GM23338 (cell line): ENCODE data around the gene ABCA4. TPM values are rescaled to one million over a fixed set of nuclear protein-coding genes. Genes with fewer than 3 reads are reported as not detected.
A peak's percentile ranks its signal among the peaks of the same experiment; 100 is the strongest.

ENCODE experiments used
- ATAC-seq: fragments of 200-7000 bp; cut with Tn5 transposase; 3 replicates; pipeline ENCODE4 v1.9.1; 2020
- DNase-seq: peaks from one replicate; pipeline ENCODE4 v3.0.0-alpha.2; 2015; ENCODE audit warnings: low spot score
- H2AFZ ChIP-seq: fragments of 200-600 bp; sonication (generic); 2 replicates; pipeline ENCODE4 v1.8.0; 2016; ENCODE audit warnings: antibody characterized with exemption, mild to moderate bottlenecking, moderate library complexity
- H3F3A ChIP-seq: fragments of 200-600 bp; sonication (generic); replicated peaks from 2 replicates; pipeline ENCODE4 v1.8.0; 2017; ENCODE audit warnings: antibody characterized with exemption, mixed run types, low read depth
- H3K27ac ChIP-seq: fragments of 200-600 bp; sonication (generic); 2 replicates; pipeline ENCODE4 v1.6.1; 2016; ENCODE audit warnings: low read depth
- H3K27me3 ChIP-seq: fragments of 200-600 bp; sonication (generic); 2 replicates; pipeline ENCODE4 v1.8.0; 2016; ENCODE audit warnings: mild to moderate bottlenecking, mixed run types, moderate library complexity; ENCODE audit not compliant: insufficient read depth
- H3K36me3 ChIP-seq: fragments of 200-600 bp; sonication (generic); 2 replicates; pipeline ENCODE4 v1.8.0; 2016; ENCODE audit warnings: mild to moderate bottlenecking; ENCODE audit not compliant: insufficient read depth
- H3K4me1 ChIP-seq: fragments of 200-600 bp; sonication (generic); 2 replicates; pipeline ENCODE4 v1.8.0; 2016; ENCODE audit warnings: mild to moderate bottlenecking, moderate library complexity; ENCODE audit not compliant: insufficient read depth
- H3K4me2 ChIP-seq: fragments of 200-600 bp; sonication (generic); 2 replicates; pipeline ENCODE4 v1.7.1; 2017; ENCODE audit warnings: mixed run types
- H3K4me3 ChIP-seq: fragments of 200-600 bp; sonication (generic); 2 replicates; pipeline ENCODE4 v1.6.1; 2016; ENCODE audit warnings: mixed run types
- H3K79me2 ChIP-seq: fragments of 200-600 bp; sonication (generic); replicated peaks from 2 replicates; pipeline ENCODE4 v1.8.0; 2017; ENCODE audit warnings: mild to moderate bottlenecking; ENCODE audit not compliant: insufficient read depth
- H3K9me2 ChIP-seq: fragments of 200-600 bp; sonication (generic); 2 replicates; pipeline ENCODE4 v1.8.0; 2017; ENCODE audit not compliant: insufficient read depth
- H4K20me1 ChIP-seq: fragments of 200-600 bp; sonication (generic); replicated peaks from 2 replicates; pipeline ENCODE4 v1.8.0; 2017; ENCODE audit warnings: mild to moderate bottlenecking; ENCODE audit not compliant: insufficient read depth
- H3K27ac Mint-ChIP-seq: 2 replicates; pipeline ENCODE4 v1.8.0; 2020; ENCODE audit warnings: inconsistent platforms, mild to moderate bottlenecking, moderate library complexity, mixed read lengths
- H3K27me3 Mint-ChIP-seq: 3 replicates; pipeline ENCODE4 v1.8.0; 2022; ENCODE audit warnings: low read depth, mild to moderate bottlenecking, moderate library complexity, mixed read lengths, inconsistent platforms; ENCODE audit not compliant: insufficient read depth, poor library complexity
- H3K36me3 Mint-ChIP-seq: 3 replicates; pipeline ENCODE4 v1.8.0; 2021; ENCODE audit warnings: low read depth, mild to moderate bottlenecking, inconsistent platforms, moderate library complexity, mixed read lengths
- H3K4me1 Mint-ChIP-seq: 3 replicates; pipeline ENCODE4 v1.8.0; 2020; ENCODE audit warnings: mild to moderate bottlenecking, inconsistent platforms, mixed read lengths
- H3K4me3 Mint-ChIP-seq: 3 replicates; pipeline ENCODE4 v1.8.0; 2021; ENCODE audit warnings: moderate library complexity, mild to moderate bottlenecking, inconsistent platforms, mixed read lengths
- H3K9me3 Mint-ChIP-seq: 3 replicates; pipeline ENCODE4 v1.8.0; 2020; ENCODE audit warnings: moderate library complexity, mild to moderate bottlenecking, inconsistent platforms, mixed read lengths
- EZH2phosphoT487 ChIP-seq: fragments of 200-600 bp; sonication (generic); IDR thresholded peaks from one replicate; pipeline ENCODE4 v1.8.1; 2018; ENCODE audit warnings: antibody characterized with exemption; ENCODE audit not compliant: unreplicated experiment
- JUNB ChIP-seq: IDR thresholded peaks from one replicate; pipeline ENCODE4 v1.6.1; 2016; ENCODE audit warnings: antibody characterized with exemption; ENCODE audit not compliant: unreplicated experiment
- POLR2AphosphoS5 ChIP-seq: IDR thresholded peaks from 2 replicates; pipeline ENCODE4 v1.6.1; 2016; ENCODE audit warnings: antibody characterized with exemption, low read depth
- STAT1 ChIP-seq: IDR thresholded peaks from one replicate; pipeline ENCODE4 v1.6.1; 2016; ENCODE audit warnings: antibody characterized with exemption; ENCODE audit not compliant: unreplicated experiment
- ZNF114 ChIP-seq: fragments of 250-450 bp; sonication (Bioruptor Pico); IDR thresholded peaks from 2 replicates; pipeline ENCODE4 v1.5.0; 2020; ENCODE audit warnings: mild to moderate bottlenecking, moderate library complexity
- ZNF331 ChIP-seq: fragments of 250-450 bp; sonication (Bioruptor Pico); IDR thresholded peaks from 2 replicates; pipeline ENCODE4 v1.5.0; 2020; ENCODE audit warnings: low read depth, mild to moderate bottlenecking, moderate library complexity
- polyA plus RNA-seq: library from polyadenylated mRNA; unstranded; fragments of >200 nt; fragmentation: Nextera tagmentation; extraction: Ambion mirVana; gene quantifications from 2 replicates; pipeline ENCODE4 v1.2.1, GENCODE V29; 2016
- total RNA-seq: library from RNA; depleted of rRNA; stranded (reverse); fragments of >200 nt; shearing (Covaris generic); gene quantifications from 2 replicates; pipeline ENCODE4 v1.2.3, GENCODE V29; 2014
- TF ChIP-seq, protein P1 (sequence below): IDR thresholded peaks from one replicate; pipeline ENCODE4 v1.6.1; 2018; ENCODE audit warnings: antibody characterized with exemption; ENCODE audit not compliant: unreplicated experiment
- TF ChIP-seq, protein P2 (sequence below), 2 experiments: fragments of 200-600 bp in 1 of 2; sonication (generic) in 1 of 2; conservative IDR thresholded peaks; 2 replicates each; pipeline versions ENCODE4 v1.5.1 to v1.6.1; 2016 to 2017; ENCODE audit warnings: antibody characterized with exemption in 2 of 2, low read depth in 2 of 2, mild to moderate bottlenecking in 2 of 2, moderate library complexity in 1 of 2
- TF ChIP-seq, protein P3 (sequence below): fragments of 250-450 bp; sonication (Bioruptor Pico); IDR thresholded peaks from 2 replicates; pipeline ENCODE4 v1.5.0; 2020; ENCODE audit warnings: mild to moderate bottlenecking, moderate library complexity

The ABCA4 gene
- total and polyA plus RNA-seq, 2 experiments from 2014 or later, result not detected

DNA sequence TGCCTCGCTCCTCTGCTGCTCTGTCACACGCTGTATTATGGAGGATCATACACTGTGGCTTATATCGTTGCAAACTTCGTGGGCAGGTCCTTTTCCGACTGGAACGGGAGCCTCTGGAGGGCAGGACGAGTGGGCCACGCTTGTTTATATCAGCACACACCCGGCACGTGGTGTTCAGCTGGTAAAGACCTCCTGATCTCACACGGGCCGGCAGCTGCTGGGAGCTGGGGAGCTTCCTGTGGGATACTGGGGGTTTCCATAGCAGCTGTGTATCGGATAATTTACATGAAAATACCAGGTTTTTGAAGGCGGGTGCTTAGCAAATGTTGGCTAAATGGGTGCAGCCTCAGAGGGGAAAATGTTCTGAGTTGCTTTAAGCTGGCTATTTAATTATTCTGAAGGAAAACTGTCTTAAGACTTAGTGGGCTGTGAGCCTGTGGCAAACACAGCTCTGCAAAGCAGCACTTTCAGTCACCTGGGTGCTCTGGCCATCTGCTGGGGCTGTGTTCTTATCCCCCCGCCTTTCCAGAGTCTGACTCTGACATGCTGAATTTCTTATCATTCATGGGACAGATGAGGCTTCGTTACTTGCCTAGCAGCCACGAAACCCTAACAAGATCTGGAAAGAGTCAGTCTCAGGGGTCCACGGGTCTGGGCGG lies 108.1 kb downstream of the ABCA4 start (continued):
- TF ChIP-seq, protein P1, sequence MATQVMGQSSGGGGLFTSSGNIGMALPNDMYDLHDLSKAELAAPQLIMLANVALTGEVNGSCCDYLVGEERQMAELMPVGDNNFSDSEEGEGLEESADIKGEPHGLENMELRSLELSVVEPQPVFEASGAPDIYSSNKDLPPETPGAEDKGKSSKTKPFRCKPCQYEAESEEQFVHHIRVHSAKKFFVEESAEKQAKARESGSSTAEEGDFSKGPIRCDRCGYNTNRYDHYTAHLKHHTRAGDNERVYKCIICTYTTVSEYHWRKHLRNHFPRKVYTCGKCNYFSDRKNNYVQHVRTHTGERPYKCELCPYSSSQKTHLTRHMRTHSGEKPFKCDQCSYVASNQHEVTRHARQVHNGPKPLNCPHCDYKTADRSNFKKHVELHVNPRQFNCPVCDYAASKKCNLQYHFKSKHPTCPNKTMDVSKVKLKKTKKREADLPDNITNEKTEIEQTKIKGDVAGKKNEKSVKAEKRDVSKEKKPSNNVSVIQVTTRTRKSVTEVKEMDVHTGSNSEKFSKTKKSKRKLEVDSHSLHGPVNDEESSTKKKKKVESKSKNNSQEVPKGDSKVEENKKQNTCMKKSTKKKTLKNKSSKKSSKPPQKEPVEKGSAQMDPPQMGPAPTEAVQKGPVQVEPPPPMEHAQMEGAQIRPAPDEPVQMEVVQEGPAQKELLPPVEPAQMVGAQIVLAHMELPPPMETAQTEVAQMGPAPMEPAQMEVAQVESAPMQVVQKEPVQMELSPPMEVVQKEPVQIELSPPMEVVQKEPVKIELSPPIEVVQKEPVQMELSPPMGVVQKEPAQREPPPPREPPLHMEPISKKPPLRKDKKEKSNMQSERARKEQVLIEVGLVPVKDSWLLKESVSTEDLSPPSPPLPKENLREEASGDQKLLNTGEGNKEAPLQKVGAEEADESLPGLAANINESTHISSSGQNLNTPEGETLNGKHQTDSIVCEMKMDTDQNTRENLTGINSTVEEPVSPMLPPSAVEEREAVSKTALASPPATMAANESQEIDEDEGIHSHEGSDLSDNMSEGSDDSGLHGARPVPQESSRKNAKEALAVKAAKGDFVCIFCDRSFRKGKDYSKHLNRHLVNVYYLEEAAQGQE, result no peak
- TF ChIP-seq ZNF114 (CRISPR knock-in tag), result no peak
- no peak for TF ChIP-seq EZH2phosphoT487
- TF ChIP-seq JUNB, result no peak
- TF ChIP-seq ZNF331 (CRISPR knock-in tag), result no peak

DNA sequence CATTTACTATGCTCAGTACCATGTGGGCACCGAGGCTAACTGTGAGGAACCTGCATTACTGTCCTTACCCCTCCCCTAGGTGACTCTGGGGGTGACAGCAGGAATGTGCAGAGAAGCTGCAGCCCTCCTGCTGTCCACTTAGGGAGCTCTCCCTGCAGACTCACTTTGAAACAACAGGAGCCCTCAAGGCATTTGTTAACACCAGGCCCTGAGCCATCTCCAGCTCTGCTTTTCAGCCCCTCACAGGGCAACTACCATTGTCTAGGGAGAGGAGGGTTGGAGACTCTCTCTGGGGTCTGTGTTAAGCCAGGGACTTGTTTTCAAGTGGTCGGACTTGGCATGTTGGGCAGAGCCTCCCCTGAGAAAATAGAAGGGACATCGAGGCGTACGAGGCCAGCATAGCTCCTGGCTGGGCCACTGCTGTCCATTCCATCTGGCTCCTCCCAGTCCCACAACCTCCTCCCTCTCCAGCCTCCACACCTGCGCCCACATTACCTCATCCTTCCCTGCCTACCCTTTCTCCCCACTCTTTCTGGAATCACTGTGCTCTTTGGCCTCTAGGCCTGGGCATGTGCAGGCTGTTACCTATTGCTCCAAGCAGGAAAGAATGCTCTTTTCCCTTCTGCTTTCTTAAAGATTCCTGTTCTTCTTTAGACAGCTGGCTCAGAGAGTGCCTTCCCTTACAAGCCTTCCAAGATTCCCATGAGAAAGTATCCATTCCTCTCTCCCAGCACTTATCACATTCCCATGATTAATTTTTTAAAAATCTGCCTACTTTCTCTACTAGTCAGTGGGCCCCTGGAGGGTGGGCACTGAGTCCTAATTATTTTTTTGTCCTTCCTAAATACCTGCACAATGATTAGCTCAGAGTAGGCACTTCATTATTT lies 109.0 kb downstream of the ABCA4 start:
- Mint-ChIP-seq H3K36me3 (no peaks in the 10 kb centered on the region), H3K27ac (no peak overlapping the region), H3K4me3 (no peak overlapping the region; the same call in 2 of the 3 replicates), H3K27me3 (peaks cover 32% of the 10 kb centered on the region), H3K4me1 (peaks cover 30% of the 10 kb centered on the region), H3K9me3 (no peaks in the 10 kb centered on the region)
- peak overlapping the region; percentile 62 for H3K4me2 ChIP-seq
- ATAC-seq (peak; percentile 73), DNase-seq (peak; percentile 35)
- no peaks in the 10 kb centered on the region for H3K79me2 ChIP-seq
- TF ChIP-seq, protein P2, sequence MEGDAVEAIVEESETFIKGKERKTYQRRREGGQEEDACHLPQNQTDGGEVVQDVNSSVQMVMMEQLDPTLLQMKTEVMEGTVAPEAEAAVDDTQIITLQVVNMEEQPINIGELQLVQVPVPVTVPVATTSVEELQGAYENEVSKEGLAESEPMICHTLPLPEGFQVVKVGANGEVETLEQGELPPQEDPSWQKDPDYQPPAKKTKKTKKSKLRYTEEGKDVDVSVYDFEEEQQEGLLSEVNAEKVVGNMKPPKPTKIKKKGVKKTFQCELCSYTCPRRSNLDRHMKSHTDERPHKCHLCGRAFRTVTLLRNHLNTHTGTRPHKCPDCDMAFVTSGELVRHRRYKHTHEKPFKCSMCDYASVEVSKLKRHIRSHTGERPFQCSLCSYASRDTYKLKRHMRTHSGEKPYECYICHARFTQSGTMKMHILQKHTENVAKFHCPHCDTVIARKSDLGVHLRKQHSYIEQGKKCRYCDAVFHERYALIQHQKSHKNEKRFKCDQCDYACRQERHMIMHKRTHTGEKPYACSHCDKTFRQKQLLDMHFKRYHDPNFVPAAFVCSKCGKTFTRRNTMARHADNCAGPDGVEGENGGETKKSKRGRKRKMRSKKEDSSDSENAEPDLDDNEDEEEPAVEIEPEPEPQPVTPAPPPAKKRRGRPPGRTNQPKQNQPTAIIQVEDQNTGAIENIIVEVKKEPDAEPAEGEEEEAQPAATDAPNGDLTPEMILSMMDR (conservative IDR thresholded peaks at IDR 0.05; ENCODE audit: low read depth in 2 of 2), result no peak
- TF ChIP-seq, protein P3, sequence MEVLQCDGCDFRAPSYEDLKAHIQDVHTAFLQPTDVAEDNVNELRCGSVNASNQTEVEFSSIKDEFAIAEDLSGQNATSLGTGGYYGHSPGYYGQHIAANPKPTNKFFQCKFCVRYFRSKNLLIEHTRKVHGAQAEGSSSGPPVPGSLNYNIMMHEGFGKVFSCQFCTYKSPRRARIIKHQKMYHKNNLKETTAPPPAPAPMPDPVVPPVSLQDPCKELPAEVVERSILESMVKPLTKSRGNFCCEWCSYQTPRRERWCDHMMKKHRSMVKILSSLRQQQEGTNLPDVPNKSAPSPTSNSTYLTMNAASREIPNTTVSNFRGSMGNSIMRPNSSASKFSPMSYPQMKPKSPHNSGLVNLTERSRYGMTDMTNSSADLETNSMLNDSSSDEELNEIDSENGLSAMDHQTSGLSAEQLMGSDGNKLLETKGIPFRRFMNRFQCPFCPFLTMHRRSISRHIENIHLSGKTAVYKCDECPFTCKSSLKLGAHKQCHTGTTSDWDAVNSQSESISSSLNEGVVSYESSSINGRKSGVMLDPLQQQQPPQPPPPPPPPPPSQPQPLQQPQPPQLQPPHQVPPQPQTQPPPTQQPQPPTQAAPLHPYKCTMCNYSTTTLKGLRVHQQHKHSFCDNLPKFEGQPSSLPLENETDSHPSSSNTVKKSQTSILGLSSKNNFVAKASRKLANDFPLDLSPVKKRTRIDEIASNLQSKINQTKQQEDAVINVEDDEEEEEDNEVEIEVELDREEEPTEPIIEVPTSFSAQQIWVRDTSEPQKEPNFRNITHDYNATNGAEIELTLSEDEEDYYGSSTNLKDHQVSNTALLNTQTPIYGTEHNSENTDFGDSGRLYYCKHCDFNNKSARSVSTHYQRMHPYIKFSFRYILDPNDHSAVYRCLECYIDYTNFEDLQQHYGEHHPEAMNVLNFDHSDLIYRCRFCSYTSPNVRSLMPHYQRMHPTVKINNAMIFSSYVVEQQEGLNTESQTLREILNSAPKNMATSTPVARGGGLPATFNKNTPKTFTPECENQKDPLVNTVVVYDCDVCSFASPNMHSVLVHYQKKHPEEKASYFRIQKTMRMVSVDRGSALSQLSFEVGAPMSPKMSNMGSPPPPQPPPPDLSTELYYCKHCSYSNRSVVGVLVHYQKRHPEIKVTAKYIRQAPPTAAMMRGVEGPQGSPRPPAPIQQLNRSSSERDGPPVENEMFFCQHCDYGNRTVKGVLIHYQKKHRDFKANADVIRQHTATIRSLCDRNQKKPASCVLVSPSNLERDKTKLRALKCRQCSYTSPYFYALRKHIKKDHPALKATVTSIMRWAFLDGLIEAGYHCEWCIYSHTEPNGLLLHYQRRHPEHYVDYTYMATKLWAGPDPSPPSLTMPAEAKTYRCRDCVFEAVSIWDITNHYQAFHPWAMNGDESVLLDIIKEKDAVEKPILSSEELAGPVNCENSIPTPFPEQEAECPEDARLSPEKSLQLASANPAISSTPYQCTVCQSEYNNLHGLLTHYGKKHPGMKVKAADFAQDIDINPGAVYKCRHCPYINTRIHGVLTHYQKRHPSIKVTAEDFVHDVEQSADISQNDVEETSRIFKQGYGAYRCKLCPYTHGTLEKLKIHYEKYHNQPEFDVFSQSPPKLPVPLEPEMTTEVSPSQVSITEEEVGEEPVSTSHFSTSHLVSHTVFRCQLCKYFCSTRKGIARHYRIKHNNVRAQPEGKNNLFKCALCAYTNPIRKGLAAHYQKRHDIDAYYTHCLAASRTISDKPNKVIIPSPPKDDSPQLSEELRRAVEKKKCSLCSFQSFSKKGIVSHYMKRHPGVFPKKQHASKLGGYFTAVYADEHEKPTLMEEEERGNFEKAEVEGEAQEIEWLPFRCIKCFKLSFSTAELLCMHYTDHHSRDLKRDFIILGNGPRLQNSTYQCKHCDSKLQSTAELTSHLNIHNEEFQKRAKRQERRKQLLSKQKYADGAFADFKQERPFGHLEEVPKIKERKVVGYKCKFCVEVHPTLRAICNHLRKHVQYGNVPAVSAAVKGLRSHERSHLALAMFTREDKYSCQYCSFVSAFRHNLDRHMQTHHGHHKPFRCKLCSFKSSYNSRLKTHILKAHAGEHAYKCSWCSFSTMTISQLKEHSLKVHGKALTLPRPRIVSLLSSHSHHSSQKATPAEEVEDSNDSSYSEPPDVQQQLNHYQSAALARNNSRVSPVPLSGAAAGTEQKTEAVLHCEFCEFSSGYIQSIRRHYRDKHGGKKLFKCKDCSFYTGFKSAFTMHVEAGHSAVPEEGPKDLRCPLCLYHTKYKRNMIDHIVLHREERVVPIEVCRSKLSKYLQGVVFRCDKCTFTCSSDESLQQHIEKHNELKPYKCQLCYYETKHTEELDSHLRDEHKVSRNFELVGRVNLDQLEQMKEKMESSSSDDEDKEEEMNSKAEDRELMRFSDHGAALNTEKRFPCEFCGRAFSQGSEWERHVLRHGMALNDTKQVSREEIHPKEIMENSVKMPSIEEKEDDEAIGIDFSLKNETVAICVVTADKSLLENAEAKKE (CRISPR knock-in tag), result no peak
- no peak for TF ChIP-seq POLR2AphosphoS5
- no peak for TF ChIP-seq STAT1
- H3K27me3 ChIP-seq, result peaks cover 25% of the 10 kb centered on the region
- no peak overlapping the region for H2AFZ ChIP-seq
- no peak overlapping the region for H3K4me3 ChIP-seq
- H3K27ac ChIP-seq, result no peak overlapping the region
- no peaks in the 10 kb centered on the region for H3F3A ChIP-seq
- H3K9me2 ChIP-seq, result peaks cover 10% of the 10 kb centered on the region; the same call in 1 of the 2 replicates
- H3K36me3 ChIP-seq, result no peaks in the 10 kb centered on the region
- H3K4me1 ChIP-seq, result peaks cover 29% of the 10 kb centered on the region
- H4K20me1 ChIP-seq, result no peaks in the 10 kb centered on the region
